Measurements from ENCODE around the gene GFRA1. TPM values are rescaled to one million over a fixed set of nuclear protein-coding genes. Genes with fewer than 3 reads are reported as not detected.

Gene GFRA1
- total RNA-seq, 2 experiments from 2014 or later: not detected

DNA sequence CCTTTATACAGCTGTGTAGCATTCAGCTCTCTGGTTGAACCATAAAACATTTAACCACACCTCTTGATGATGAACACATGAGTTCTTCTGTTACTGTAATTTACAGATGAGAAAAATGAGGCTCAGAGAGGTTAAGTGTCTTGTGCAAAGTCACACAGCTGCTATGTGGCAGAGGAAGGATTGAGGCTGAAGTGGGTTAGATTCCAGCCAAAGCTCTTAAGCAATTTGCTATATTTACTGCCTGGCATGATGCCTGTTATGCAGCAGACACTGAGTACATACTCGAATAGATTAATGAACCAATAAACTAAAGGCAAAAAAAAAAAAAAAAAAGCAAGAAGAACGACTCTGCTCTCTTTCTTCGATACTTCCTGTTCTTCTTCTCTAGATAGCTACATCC is 35.7 kb downstream of the GFRA1 start:
- DNase-seq (no peak), ATAC-seq (no peak)
- no peak overlapping the region for H3K4me3 Mint-ChIP-seq
- intact Hi-C loops (cut with micrococcal nuclease): no loop called here
- H3K27ac Mint-ChIP-seq: no peak overlapping the region
- no peaks in the 10 kb centered on the region for H3K9me3 Mint-ChIP-seq
- TF ChIP-seq, protein P1, sequence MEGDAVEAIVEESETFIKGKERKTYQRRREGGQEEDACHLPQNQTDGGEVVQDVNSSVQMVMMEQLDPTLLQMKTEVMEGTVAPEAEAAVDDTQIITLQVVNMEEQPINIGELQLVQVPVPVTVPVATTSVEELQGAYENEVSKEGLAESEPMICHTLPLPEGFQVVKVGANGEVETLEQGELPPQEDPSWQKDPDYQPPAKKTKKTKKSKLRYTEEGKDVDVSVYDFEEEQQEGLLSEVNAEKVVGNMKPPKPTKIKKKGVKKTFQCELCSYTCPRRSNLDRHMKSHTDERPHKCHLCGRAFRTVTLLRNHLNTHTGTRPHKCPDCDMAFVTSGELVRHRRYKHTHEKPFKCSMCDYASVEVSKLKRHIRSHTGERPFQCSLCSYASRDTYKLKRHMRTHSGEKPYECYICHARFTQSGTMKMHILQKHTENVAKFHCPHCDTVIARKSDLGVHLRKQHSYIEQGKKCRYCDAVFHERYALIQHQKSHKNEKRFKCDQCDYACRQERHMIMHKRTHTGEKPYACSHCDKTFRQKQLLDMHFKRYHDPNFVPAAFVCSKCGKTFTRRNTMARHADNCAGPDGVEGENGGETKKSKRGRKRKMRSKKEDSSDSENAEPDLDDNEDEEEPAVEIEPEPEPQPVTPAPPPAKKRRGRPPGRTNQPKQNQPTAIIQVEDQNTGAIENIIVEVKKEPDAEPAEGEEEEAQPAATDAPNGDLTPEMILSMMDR (IDR thresholded peaks at IDR 0.05): no peak
- ChIA-PET CTCF (no interaction called here), POLR2A (no interaction called here)
- H3K36me3 Mint-ChIP-seq (ENCODE audit: low read depth): no peaks in the 10 kb centered on the region
- no peaks in the 10 kb centered on the region for H3K4me1 Mint-ChIP-seq (ENCODE audit: low read depth)
- H3K27me3 Mint-ChIP-seq: peaks cover 2% of the 10 kb centered on the region

DNA sequence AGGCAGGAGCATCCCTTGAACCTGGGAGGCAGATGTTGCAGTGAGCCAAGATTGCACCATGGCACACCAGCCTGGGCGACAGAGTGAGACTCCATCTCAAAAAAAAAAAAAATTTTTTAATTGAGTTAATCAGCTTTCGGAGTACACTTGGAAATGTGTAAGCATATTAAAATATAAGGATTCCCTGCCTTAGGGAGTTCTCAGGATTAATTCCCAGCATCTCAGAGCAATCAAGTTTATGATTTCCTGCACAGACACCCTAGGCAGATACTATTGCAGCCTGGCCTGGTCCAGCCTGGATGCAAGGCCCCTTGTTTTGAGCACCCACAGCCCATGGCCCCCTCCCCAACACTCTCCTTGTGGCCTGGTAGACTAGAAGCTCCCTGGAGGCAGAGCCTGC is 39.8 kb downstream of the GFRA1 start:
- Mint-ChIP-seq H3K4me1 (ENCODE audit: low read depth) (no peaks in the 10 kb centered on the region), H3K27me3 (peaks cover 2% of the 10 kb centered on the region), H3K27ac (no peak overlapping the region), H3K4me3 (no peak overlapping the region), H3K36me3 (ENCODE audit: low read depth) (no peaks in the 10 kb centered on the region), H3K9me3 (no peaks in the 10 kb centered on the region)
- no peak for DNase-seq
- TF ChIP-seq, protein P1 (IDR thresholded peaks at IDR 0.05): no peak
- no peak for ATAC-seq
- intact Hi-C loops (cut with micrococcal nuclease): no loop called here
- ChIA-PET POLR2A (no interaction called here), CTCF (no interaction called here)

DNA sequence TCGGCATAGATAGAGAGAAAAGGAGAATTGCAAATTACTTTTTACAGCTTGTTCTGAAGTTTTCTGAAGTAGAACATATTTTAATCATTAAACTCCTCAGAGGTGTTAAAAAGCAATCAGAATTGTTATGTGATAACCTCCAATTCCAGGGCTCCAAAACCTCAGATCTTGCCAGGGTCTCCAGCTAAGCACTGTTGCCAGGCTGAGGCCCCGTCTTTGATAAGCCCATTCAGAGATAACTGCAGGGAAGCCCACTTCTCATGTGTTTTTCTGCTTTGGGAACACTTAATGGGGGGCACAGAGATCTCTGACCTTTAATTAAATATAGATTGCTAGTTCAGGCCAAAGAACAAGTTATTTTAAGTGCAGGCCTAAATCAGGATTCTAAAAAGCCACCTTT is 40.4 kb downstream of the GFRA1 start:
- H3K27ac Mint-ChIP-seq: no peak overlapping the region
- TF ChIP-seq, protein P1 (IDR thresholded peaks at IDR 0.05): no peak
- POLR2A ChIA-PET: no interaction called here
- H3K4me3 Mint-ChIP-seq: no peak overlapping the region
- H3K36me3 Mint-ChIP-seq (ENCODE audit: low read depth): no peaks in the 10 kb centered on the region
- no peaks in the 10 kb centered on the region for H3K9me3 Mint-ChIP-seq
- no peaks in the 10 kb centered on the region for H3K4me1 Mint-ChIP-seq (ENCODE audit: low read depth)
- peaks cover 2% of the 10 kb centered on the region for H3K27me3 Mint-ChIP-seq
- CTCF ChIA-PET: no interaction called here
- intact Hi-C loops (cut with micrococcal nuclease): no loop called here
- ATAC-seq (no peak), DNase-seq (no peak)

DNA sequence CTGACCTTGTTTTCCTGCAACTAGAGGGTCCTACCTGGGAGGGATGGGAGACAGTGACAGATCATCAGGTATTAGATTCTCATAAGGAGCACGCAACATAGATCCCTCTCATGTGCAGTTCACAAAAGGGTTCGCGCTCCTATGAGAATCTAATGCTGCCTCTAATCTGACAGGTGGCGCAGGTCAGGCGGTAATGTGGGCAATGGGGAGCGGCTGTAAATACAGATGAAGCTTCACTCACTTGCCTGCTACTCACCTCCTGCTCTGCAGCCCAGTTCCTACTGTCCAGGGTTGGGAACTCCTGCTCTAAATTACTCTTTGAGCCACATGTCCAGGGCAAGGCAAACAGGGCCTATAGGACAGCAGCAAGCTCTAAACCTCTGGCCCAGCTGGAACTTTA is 46.2 kb downstream of the GFRA1 start:
- no peak overlapping the region for H3K4me3 Mint-ChIP-seq
- intact Hi-C loops (cut with micrococcal nuclease): no loop called here
- no peaks in the 10 kb centered on the region for H3K36me3 Mint-ChIP-seq (ENCODE audit: low read depth)
- ATAC-seq (no peak), DNase-seq (no peak)
- ChIA-PET CTCF (no interaction called here), POLR2A (no interaction called here)
- H3K27me3 Mint-ChIP-seq: no peaks in the 10 kb centered on the region
- H3K27ac Mint-ChIP-seq: no peak overlapping the region
- no peaks in the 10 kb centered on the region for H3K4me1 Mint-ChIP-seq (ENCODE audit: low read depth)
- TF ChIP-seq, protein P1 (IDR thresholded peaks at IDR 0.05): no peak
- no peaks in the 10 kb centered on the region for H3K9me3 Mint-ChIP-seq

DNA sequence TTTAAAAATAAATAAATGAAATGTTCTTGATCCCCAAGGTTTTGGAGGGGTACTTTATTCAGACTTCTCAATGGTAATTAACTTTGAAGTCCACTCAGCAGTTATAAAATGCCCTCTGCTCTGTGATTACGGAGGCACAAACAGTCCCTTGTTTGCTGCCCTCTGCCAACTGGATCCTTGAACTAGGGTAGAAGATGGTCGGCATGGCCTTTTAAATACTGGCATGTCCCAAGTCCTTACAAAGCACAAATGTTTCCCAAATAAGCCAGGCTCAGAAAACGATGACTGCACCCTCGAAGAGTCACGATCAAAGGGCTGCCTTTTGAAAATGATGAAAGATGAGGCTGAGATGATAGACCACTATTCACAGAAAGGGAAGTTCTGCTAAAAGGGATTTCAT is 47.0 kb downstream of the GFRA1 start:
- TF ChIP-seq, protein P1 (IDR thresholded peaks at IDR 0.05): no peak
- ATAC-seq: no peak
- Mint-ChIP-seq H3K27ac (no peak overlapping the region), H3K36me3 (ENCODE audit: low read depth) (no peaks in the 10 kb centered on the region), H3K4me3 (no peak overlapping the region), H3K4me1 (ENCODE audit: low read depth) (no peaks in the 10 kb centered on the region), H3K27me3 (no peaks in the 10 kb centered on the region), H3K9me3 (no peaks in the 10 kb centered on the region)
- ChIA-PET POLR2A (no interaction called here), CTCF (no interaction called here)
- DNase-seq: no peak
- intact Hi-C loops (cut with micrococcal nuclease): no loop called here
